IMR-90 (cell line): ENCODE results near the gene CITED2. TPM values are rescaled to one million over a fixed set of nuclear protein-coding genes. Genes with fewer than 3 reads are reported as not detected.

Source experiments
- ATAC-seq: fragments of 200-7000 bp; cut with Tn5 transposase; 2 replicates; pipeline ENCODE4 v1.9.1; 2020; ENCODE audit warnings: low read depth, mild to moderate bottlenecking, moderate library complexity
- BruUV-seq: library from RNA; stranded (reverse); fragments of 400-500 nt; replicated peaks from 2 replicates; lab custom pipeline; 2021; lab: Mats Ljungman, UMichigan
- CTCF ChIA-PET: fragments of 300-600 bp; formaldehyde crosslinking; extraction: SDS; loops from one replicate; lab custom pipeline; 2021; ENCODE audit warnings: antibody characterized with exemption; lab: Yijun Ruan, JAX
- POLR2A ChIA-PET: fragments of 300-600 bp; sonication (Branson Sonifier 250); formaldehyde crosslinking; loops from one replicate; lab custom pipeline; 2022; ENCODE audit warnings: antibody characterized with exemption; ENCODE audit not compliant: unreplicated experiment; lab: Charles Lee
- DNase-seq: peaks from one replicate; pipeline ENCODE4 v3.0.0; 2013
- H2AFZ ChIP-seq: replicated peaks from 2 replicates; pipeline ENCODE3; 2013; ENCODE audit warnings: low read length, mild to moderate bottlenecking; ENCODE audit not compliant: poor library complexity
- H2AK5ac ChIP-seq: 2 replicates; pipeline ENCODE4 v1.6.1; 2013; ENCODE audit warnings: low read depth, low read length, inconsistent platforms
- H2AK9ac ChIP-seq: replicated peaks from 2 replicates; pipeline ENCODE3; 2013; ENCODE audit warnings: mild to moderate bottlenecking, low read depth, low read length, moderate library complexity; ENCODE audit not compliant: poor library complexity
- H2BK120ac ChIP-seq: 2 replicates; pipeline ENCODE4 v1.6.1; 2013; ENCODE audit warnings: low read depth, low read length, inconsistent platforms
- H2BK15ac ChIP-seq: 3 replicates; pipeline ENCODE4 v1.6.1; 2013; ENCODE audit warnings: low read depth, low read length, inconsistent platforms
- H2BK20ac ChIP-seq: 2 replicates; pipeline ENCODE4 v1.6.1; 2013; ENCODE audit warnings: low read depth, mild to moderate bottlenecking, inconsistent platforms, low read length, moderate library complexity
- H2BK5ac ChIP-seq: 2 replicates; pipeline ENCODE4 v1.6.1; 2013; ENCODE audit warnings: mild to moderate bottlenecking, low read depth, low read length, inconsistent platforms; ENCODE audit not compliant: poor library complexity, severe bottlenecking
- H3K14ac ChIP-seq: replicated peaks from 2 replicates; pipeline ENCODE4 v1.6.1; 2013; ENCODE audit warnings: low read depth, low read length, inconsistent platforms
- H3K18ac ChIP-seq: 2 replicates; pipeline ENCODE4 v1.6.1; 2013; ENCODE audit warnings: low read depth, low read length, control low read depth
- H3K23ac ChIP-seq: 2 replicates; pipeline ENCODE4 v1.6.1; 2013; ENCODE audit warnings: low read depth, low read length, inconsistent platforms
- H3K27ac ChIP-seq: 2 replicates; pipeline ENCODE4 v1.5.1; 2013; ENCODE audit warnings: mild to moderate bottlenecking, control low read depth, low read length; ENCODE audit not compliant: insufficient read depth
- H3K27me3 ChIP-seq: 2 replicates; pipeline ENCODE4 v1.6.1; 2013; ENCODE audit warnings: low read length; ENCODE audit not compliant: control insufficient read depth, insufficient read depth
- H3K36me3 ChIP-seq: 2 replicates; pipeline ENCODE4 v1.6.1; 2013; ENCODE audit warnings: low read length, mixed read lengths; ENCODE audit not compliant: control insufficient read depth, insufficient read depth
- H3K4ac ChIP-seq: 2 replicates; pipeline ENCODE4 v1.6.1; 2013; ENCODE audit warnings: low read depth, low read length, inconsistent platforms
- H3K4me1 ChIP-seq: 2 replicates; pipeline ENCODE4 v1.6.1; 2013; ENCODE audit warnings: low read length, mixed read lengths; ENCODE audit not compliant: control insufficient read depth, insufficient read depth
- H3K4me2 ChIP-seq: 2 replicates; pipeline ENCODE4 v1.6.1; 2013; ENCODE audit warnings: low read depth, mild to moderate bottlenecking, control low read depth, low read length, moderate library complexity
- H3K4me3 ChIP-seq: 2 replicates; pipeline ENCODE4 v1.5.1; 2013; ENCODE audit warnings: low read depth, mild to moderate bottlenecking, control low read depth, low read length, moderate library complexity; ENCODE audit not compliant: insufficient read depth
- H3K56ac ChIP-seq: 2 replicates; pipeline ENCODE4 v1.6.1; 2013; ENCODE audit warnings: low read length, inconsistent platforms; ENCODE audit not compliant: insufficient read depth; ENCODE audit errors: extremely low read depth
- H3K79me1 ChIP-seq, 2 experiments: 2 replicates each; pipeline ENCODE4 v1.6.1; 2013; ENCODE audit warnings: low read length in 2 of 2, inconsistent platforms in 1 of 2, low read depth in 1 of 2
- H3K9ac ChIP-seq: 2 replicates; pipeline ENCODE4 v1.6.1; 2013; ENCODE audit warnings: low read depth, low read length, control low read depth
- H3K9me1 ChIP-seq: 2 replicates; pipeline ENCODE4 v1.6.1; 2013; ENCODE audit warnings: low read length, inconsistent platforms; ENCODE audit not compliant: insufficient read depth
- H3K9me3 ChIP-seq: 2 replicates; pipeline ENCODE4 v1.6.1; 2013; ENCODE audit warnings: low read length; ENCODE audit not compliant: control insufficient read depth, insufficient read depth
- H4K20me1 ChIP-seq: 2 replicates; pipeline ENCODE4 v1.6.1; 2013; ENCODE audit warnings: low read length, inconsistent platforms; ENCODE audit not compliant: insufficient read depth
- H4K5ac ChIP-seq: 2 replicates; pipeline ENCODE4 v1.6.1; 2013; ENCODE audit warnings: mild to moderate bottlenecking, low read depth, low read length, control low read depth
- H4K8ac ChIP-seq, 2 experiments: 2 replicates each; pipeline ENCODE4 v1.6.1; 2013; ENCODE audit warnings: low read depth in 2 of 2, low read length in 2 of 2, control low read depth in 1 of 2, inconsistent platforms in 1 of 2
- H4K91ac ChIP-seq: 2 replicates; pipeline ENCODE4 v1.6.1; 2013; ENCODE audit warnings: low read depth, low read length, inconsistent platforms; ENCODE audit not compliant: insufficient read depth
- BHLHE40 ChIP-seq: fragments of 150-350 bp; IDR thresholded peaks from 2 replicates; pipeline ENCODE4 v1.6.1; 2016; ENCODE audit warnings: mild to moderate bottlenecking, low read depth, low read length
- MXI1 ChIP-seq: IDR thresholded peaks from 2 replicates; pipeline ENCODE4 v1.6.1; 2012; ENCODE audit warnings: low read depth, mild to moderate bottlenecking, low read length, moderate library complexity, borderline replicate concordance
- NFE2L2 ChIP-seq: fragments of 150-350 bp; IDR thresholded peaks from 2 replicates; pipeline ENCODE4 v1.6.1; 2016; ENCODE audit warnings: low read depth, mild to moderate bottlenecking, low read length
- RCOR1 ChIP-seq: IDR thresholded peaks from 2 replicates; pipeline ENCODE4 v1.6.1; 2012; ENCODE audit warnings: mild to moderate bottlenecking, low read length, improper control_type of control experiment; ENCODE audit not compliant: insufficient replicate concordance
- SMC3 ChIP-seq: fragments of 150-350 bp; IDR thresholded peaks from 2 replicates; pipeline ENCODE4 v1.6.1; 2016; ENCODE audit warnings: low read depth, mild to moderate bottlenecking, antibody characterized with exemption, low read length, moderate library complexity
- WGBS, 2 experiments: methylation state at CpG; one replicate each; pipeline versions ENCODE4 v1.1.5 to v1.1.7; 2013; ENCODE audit warnings: missing lambda C conversion rate in 2 of 2; ENCODE audit not compliant: insufficient read length in 1 of 2; ENCODE audit errors: extremely low coverage in 2 of 2; 5-methylcytosine and 5-hydroxymethylcytosine counted together
- dilution Hi-C: fragments of 300-500 bp; cut with HindIII; formaldehyde crosslinking; loops from one replicate; pipeline ENCODE4 v1.14.3; 2018; ENCODE audit warnings: low sequenced_read_pairs; ENCODE audit not compliant: unreplicated experiment
- in situ Hi-C: fragments of 300-500 bp; cut with MboI; formaldehyde crosslinking; loops from 3 replicates; pipeline ENCODE4 v1.14.3; 2019; ENCODE audit warnings: low sequenced_read_pairs, inconsistent platforms, mixed read lengths
- intact Hi-C: fragments of 100-400 bp; cut with micrococcal nuclease; formaldehyde crosslinking; loops from 2 replicates; pipeline ENCODE4 v1.10.0; 2022
- polyA plus RNA-seq, 3 experiments: library from polyadenylated mRNA; depleted of rRNA; stranded (reverse); fragments of >200 nt; gene quantifications; 2 replicates each; pipeline ENCODE4 v1.2.3, GENCODE V29; 2012; ENCODE audit warnings: low replicate concordance in 1 of 3
- total RNA-seq: library from RNA; depleted of rRNA; stranded (reverse); fragments of >200 nt; gene quantifications from 2 replicates; pipeline ENCODE4 v1.2.3, GENCODE V29; 2012
- TF ChIP-seq, protein P1 (sequence below): fragments of 150-350 bp; IDR thresholded peaks from 2 replicates; pipeline ENCODE4 v1.6.1; 2017; ENCODE audit warnings: mild to moderate bottlenecking, antibody characterized with exemption, low read length, low read depth
- TF ChIP-seq, protein P2 (sequence below): fragments of 150-350 bp; IDR thresholded peaks from 2 replicates; pipeline ENCODE4 v1.6.1; 2016; ENCODE audit warnings: low read depth, mild to moderate bottlenecking, low read length, moderate library complexity, borderline replicate concordance

CITED2 gene
- total and polyA plus RNA-seq, 2 of the 4 experiments (the other 2 are of a cell fraction): 163 to 483 TPM

DNA sequence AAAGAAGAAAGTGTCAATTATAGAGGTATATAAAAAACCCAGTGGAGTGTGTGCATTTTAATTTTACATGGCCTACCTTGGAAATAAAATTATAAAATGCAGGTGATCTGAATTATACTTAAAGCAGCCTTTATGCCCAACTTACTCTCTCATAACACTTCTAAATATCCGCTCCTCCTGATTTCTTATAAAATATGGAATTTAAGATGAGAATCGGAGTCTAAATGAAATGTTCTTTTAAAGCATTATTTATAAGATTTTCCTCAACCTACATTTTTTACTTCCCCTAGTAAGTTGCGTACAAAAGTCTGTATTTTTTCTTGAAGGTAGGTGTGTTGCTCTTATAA, 3.5 kb downstream of the CITED2 start:
- H3K9me3 ChIP-seq: no peaks in the 10 kb centered on the region
- dilution Hi-C loops: no loop called here

More for the DNA sequence above, 3.5 kb downstream of the CITED2 start:
- Histone ChIP-seq H3K23ac (no peak overlapping the region), H3K9ac (no peak overlapping the region), H3K4ac (no peak overlapping the region), H4K5ac (no peak overlapping the region), H3K9me1 (no peaks in the 10 kb centered on the region), H4K8ac (no peak overlapping the region), H3K18ac (no peak overlapping the region), H3K4me2 (peak overlapping the region; percentile 95), H3K14ac (no peak overlapping the region), H3K36me3 (peaks cover 17% of the 10 kb centered on the region), H3K27me3 (no peaks in the 10 kb centered on the region), H4K20me1 (peaks cover 34% of the 10 kb centered on the region), H2AK5ac (no peak overlapping the region), H3K79me1 (peaks cover 0 to 6% of the 10 kb centered on the region in 2 experiments; a peak in 1 of 4 replicates), H2BK20ac (no peak overlapping the region), H2BK5ac (peak overlapping the region; percentile 16), H3K4me3 (no peak overlapping the region), H4K91ac (no peak overlapping the region), H2BK120ac (no peak overlapping the region), H2AFZ (no peak overlapping the region), H3K27ac (no peak overlapping the region), H3K56ac (no peak overlapping the region), H3K4me1 (peaks cover 7% of the 10 kb centered on the region), H2BK15ac (no peak overlapping the region), H2AK9ac (no peak overlapping the region)
- ChIA-PET POLR2A (interaction anchor here (0.6 to 0.7 kb wide), 2 partner anchors 147 to 247 kb away, joined by 3 to 8 read pairs; no protein-coding TSS in a partner anchor), CTCF (interaction anchor here (0.6 to 0.7 kb wide), 4 partner anchors 144 to 464 kb away, joined by 3 to 14 read pairs (median 5); no protein-coding TSS in a partner anchor)
- peak; percentile 41 for DNase-seq
- ATAC-seq: no peak
- TF ChIP-seq RCOR1 (no peak), SMC3 (no peak), NFE2L2 (no peak), MXI1 (no peak), BHLHE40 (no peak)
- TF ChIP-seq, protein P1, sequence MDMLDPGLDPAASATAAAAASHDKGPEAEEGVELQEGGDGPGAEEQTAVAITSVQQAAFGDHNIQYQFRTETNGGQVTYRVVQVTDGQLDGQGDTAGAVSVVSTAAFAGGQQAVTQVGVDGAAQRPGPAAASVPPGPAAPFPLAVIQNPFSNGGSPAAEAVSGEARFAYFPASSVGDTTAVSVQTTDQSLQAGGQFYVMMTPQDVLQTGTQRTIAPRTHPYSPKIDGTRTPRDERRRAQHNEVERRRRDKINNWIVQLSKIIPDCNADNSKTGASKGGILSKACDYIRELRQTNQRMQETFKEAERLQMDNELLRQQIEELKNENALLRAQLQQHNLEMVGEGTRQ: no peak
- TF ChIP-seq, protein P2, sequence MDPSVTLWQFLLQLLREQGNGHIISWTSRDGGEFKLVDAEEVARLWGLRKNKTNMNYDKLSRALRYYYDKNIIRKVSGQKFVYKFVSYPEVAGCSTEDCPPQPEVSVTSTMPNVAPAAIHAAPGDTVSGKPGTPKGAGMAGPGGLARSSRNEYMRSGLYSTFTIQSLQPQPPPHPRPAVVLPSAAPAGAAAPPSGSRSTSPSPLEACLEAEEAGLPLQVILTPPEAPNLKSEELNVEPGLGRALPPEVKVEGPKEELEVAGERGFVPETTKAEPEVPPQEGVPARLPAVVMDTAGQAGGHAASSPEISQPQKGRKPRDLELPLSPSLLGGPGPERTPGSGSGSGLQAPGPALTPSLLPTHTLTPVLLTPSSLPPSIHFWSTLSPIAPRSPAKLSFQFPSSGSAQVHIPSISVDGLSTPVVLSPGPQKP: no peak
- intact Hi-C loops: loop anchor here (1.0 to 10.0 kb wide), 4 partner anchors 834 to 1954 kb away; no protein-coding TSS in a partner anchor
- no TSS peak for BruUV-seq
- in situ Hi-C loops: loop anchor here (5.0 to 25.0 kb wide), 6 partner anchors 226 to 1541 kb away; partner anchors contain the start of gene PERP
- WGBS, 2 experiments: no CpG with 5 or more reads among the region's 3 CpGs
